GM12873 (cell line): Measurements from ENCODE around the gene WDR7.

ENCODE experiments used
- CTCF ChIP-seq: IDR thresholded peaks from 2 replicates; pipeline ENCODE4 v1.5.1; 2012; ENCODE audit warnings: low read depth, mild to moderate bottlenecking, moderate library complexity, low read length, control low read depth; ENCODE audit not compliant: insufficient read depth; ENCODE audit errors: missing control alignments

The WDR7 gene

GRCh38 chr18:56722518-56722917 is 71.4 kb downstream of the WDR7 start:
- no peak for TF ChIP-seq CTCF

GRCh38 chr18:56723068-56723467 is 71.9 kb downstream of the WDR7 start:
- no peak for TF ChIP-seq CTCF

- no peak for TF ChIP-seq CTCF
Observed at GRCh38 chr18:56723706-56724105, 72.5 kb downstream of the WDR7 start.

GRCh38 chr18:56726906-56727305 is 75.7 kb downstream of the WDR7 start:
- TF ChIP-seq CTCF, result no peak

GRCh38 chr18:56727399-56727798 is 76.2 kb downstream of the WDR7 start:
- no peak for TF ChIP-seq CTCF

- TF ChIP-seq CTCF, result no peak
Observed at GRCh38 chr18:56728741-56729140, 77.6 kb downstream of the WDR7 start.

GRCh38 chr18:56738184-56738583 is 87.0 kb downstream of the WDR7 start:
- TF ChIP-seq CTCF, result no peak
